GM10266 (cell line): ENCODE data around the gene ALS2.

ENCODE experiments used
- DNase-seq: peaks from one replicate; pipeline ENCODE4 v3.0.0; 2012; ENCODE audit errors: extremely low spot score
- CTCF ChIP-seq: IDR thresholded peaks from 2 replicates; pipeline ENCODE4 v1.5.1; 2012; ENCODE audit warnings: mild to moderate bottlenecking, low read depth; ENCODE audit not compliant: control insufficient read depth, insufficient read depth; ENCODE audit errors: missing control alignments

ALS2 gene

GRCh38 chr2:201661366-201661765 lies 119.4 kb downstream of the ALS2 start:
- TF ChIP-seq CTCF = no peak
- DNase-seq = no peak

GRCh38 chr2:201660293-201660895 lies 120.3 kb downstream of the ALS2 start:
- no peak for TF ChIP-seq CTCF
- DNase-seq = no peak

- TF ChIP-seq CTCF = no peak
- no peak for DNase-seq
Observed at GRCh38 chr2:201656740-201657139, 124.0 kb downstream of the ALS2 start.

DNA sequence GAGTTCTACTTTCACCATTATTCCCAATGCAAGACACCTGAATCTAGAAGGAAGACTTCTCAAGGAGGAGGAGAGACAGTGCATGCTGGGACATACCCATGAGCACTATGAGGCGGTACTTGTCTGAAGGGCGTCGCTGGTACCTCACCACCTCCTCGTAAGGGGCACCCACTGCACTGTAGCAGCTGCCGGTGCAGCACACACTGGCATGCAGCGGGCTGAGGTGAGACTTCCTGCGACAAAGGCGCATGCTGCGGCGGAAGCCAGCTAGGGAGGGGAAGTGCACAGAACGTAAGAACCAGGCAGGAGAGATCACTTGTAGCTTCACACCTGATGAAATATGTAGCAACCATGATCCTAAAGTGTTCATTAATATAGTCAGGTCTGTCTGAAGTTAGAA lies 124.6 kb downstream of the ALS2 start:
- no peak for DNase-seq
- TF ChIP-seq CTCF = no peak

DNA sequence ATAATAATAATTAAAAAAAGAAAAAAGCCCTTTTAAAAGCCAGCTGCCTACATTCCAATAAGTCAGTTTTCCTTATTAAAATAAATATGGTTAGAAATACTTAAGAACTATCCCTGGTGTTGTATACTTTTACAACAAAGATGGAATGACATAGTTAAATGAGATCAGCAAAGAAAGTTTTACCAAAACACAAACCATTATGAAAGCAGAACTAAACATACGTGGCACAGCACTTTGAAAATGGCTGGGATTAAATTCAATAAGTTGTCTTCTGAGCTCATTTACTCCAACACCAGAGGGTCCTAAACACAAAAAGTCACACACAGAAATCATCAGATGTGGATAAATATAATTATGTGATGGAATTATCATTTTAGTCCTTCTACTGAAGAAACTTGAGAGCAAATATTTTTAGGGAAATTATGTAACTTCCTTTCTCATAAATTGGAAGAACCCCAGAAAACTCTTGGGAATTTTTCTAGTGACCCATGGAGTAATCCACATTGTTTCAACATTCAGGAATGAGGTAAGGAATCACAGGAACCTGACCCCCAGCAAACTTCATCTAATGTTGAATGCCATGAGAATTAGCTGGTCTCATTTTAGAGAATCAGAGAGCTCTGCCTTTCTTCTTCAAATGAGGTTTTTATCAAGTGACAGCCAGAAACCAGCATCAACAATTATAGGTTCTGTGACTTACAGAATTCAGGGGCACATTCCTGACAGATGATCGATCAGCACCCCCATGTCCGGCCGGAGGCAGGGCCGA lies 125.9 kb downstream of the ALS2 start:
- DNase-seq = no peak
- TF ChIP-seq CTCF = no peak

GRCh38 chr2:201653221-201653620 lies 127.5 kb downstream of the ALS2 start:
- DNase-seq = no peak
- TF ChIP-seq CTCF = no peak
